HAP-1 (cell line): ENCODE data around the gene PAH.
"Not testable (repeated sequence)": the region's sequence is repeated elsewhere in the genome, so short reads cannot be mapped to it uniquely, and the experiment has no call there.

ENCODE experiments used
- DNase-seq, 2 experiments: peaks; one replicate each; pipeline ENCODE4 v3.0.0-alpha.2; 2016 to 2020; ENCODE audit warnings: low spot score in 2 of 2
- H3K27me3 ChIP-seq: fragments of 250-450 bp; sonication (Bioruptor Pico); 2 replicates; pipeline ENCODE4 v1.5.1; 2020; ENCODE audit warnings: low read depth, mild to moderate bottlenecking, moderate library complexity
- H3K36me3 ChIP-seq: fragments of 250-450 bp; sonication (Bioruptor Pico); replicated peaks from 2 replicates; pipeline ENCODE4 v1.5.1; 2020; ENCODE audit warnings: mild to moderate bottlenecking
- H3K4me1 ChIP-seq: fragments of 250-450 bp; sonication (Bioruptor Pico); 2 replicates; pipeline ENCODE4 v1.5.1; 2020; ENCODE audit warnings: mild to moderate bottlenecking
- H3K4me3 ChIP-seq: fragments of 250-450 bp; sonication (Bioruptor Pico); 2 replicates; pipeline ENCODE4 v1.5.1; 2020; ENCODE audit warnings: mild to moderate bottlenecking, moderate library complexity
- H3K9me3 ChIP-seq: fragments of 250-450 bp; sonication (Bioruptor Pico); 2 replicates; pipeline ENCODE4 v1.5.1; 2020; ENCODE audit warnings: mild to moderate bottlenecking, moderate library complexity
- in situ Hi-C: fragments of 300-500 bp; cut with MboI; formaldehyde crosslinking; loops from 3 replicates; pipeline ENCODE4 v1.14.3; 2020; ENCODE audit warnings: low sequenced_read_pairs, inconsistent platforms, mixed read lengths

Gene PAH

GRCh38 chr12:102865821-102866615, 51.0 kb downstream of the PAH start:
- no peak for DNase-seq
- no peaks in the 10 kb centered on the region for H3K9me3 ChIP-seq
- H3K27me3 ChIP-seq: no peaks in the 10 kb centered on the region
- H3K4me3 ChIP-seq: no peak overlapping the region
- in situ Hi-C loops: no loop called here
- H3K4me1 ChIP-seq: no peaks in the 10 kb centered on the region
- H3K36me3 ChIP-seq: no peaks in the 10 kb centered on the region

GRCh38 chr12:102862486-102862885, 54.6 kb downstream of the PAH start:
- H3K36me3 ChIP-seq: no peaks in the 10 kb centered on the region
- in situ Hi-C loops: no loop called here

GRCh38 chr12:102851246-102851645, 65.8 kb downstream of the PAH start:
- Histone ChIP-seq H3K36me3 (no peaks in the 10 kb centered on the region), H3K4me1 (no peaks in the 10 kb centered on the region), H3K4me3 (no peak overlapping the region), H3K9me3 (no peaks in the 10 kb centered on the region), H3K27me3 (no peaks in the 10 kb centered on the region)
- in situ Hi-C loops: no loop called here
- no peak for DNase-seq

More at GRCh38 chr12:102862486-102862885, 54.6 kb downstream of the PAH start:
- Histone ChIP-seq H3K9me3 (no peaks in the 10 kb centered on the region), H3K4me1 (no peaks in the 10 kb centered on the region), H3K27me3 (no peaks in the 10 kb centered on the region), H3K4me3 (no peak overlapping the region)
- DNase-seq: no peak

GRCh38 chr12:102849722-102850447, 67.2 kb downstream of the PAH start:
- Histone ChIP-seq H3K36me3 (no peaks in the 10 kb centered on the region), H3K27me3 (no peaks in the 10 kb centered on the region), H3K4me1 (no peaks in the 10 kb centered on the region), H3K9me3 (no peaks in the 10 kb centered on the region), H3K4me3 (no peak overlapping the region)
- in situ Hi-C loops: no loop called here
- no peak for DNase-seq

- H3K27me3 ChIP-seq: no peaks in the 10 kb centered on the region
- H3K4me3 ChIP-seq: no peak overlapping the region
- no peaks in the 10 kb centered on the region for H3K9me3 ChIP-seq
- no peaks in the 10 kb centered on the region for H3K36me3 ChIP-seq
- no peaks in the 10 kb centered on the region for H3K4me1 ChIP-seq
- in situ Hi-C loops: no loop called here
- no peak for DNase-seq
Observed at GRCh38 chr12:102848832-102849231, 68.2 kb downstream of the PAH start.

GRCh38 chr12:102847131-102847530, 69.9 kb downstream of the PAH start:
- no peak for DNase-seq
- H3K27me3 ChIP-seq: no peaks in the 10 kb centered on the region
- no peak overlapping the region for H3K4me3 ChIP-seq
- H3K36me3 ChIP-seq: no peaks in the 10 kb centered on the region
- H3K4me1 ChIP-seq: no peaks in the 10 kb centered on the region
- no peaks in the 10 kb centered on the region for H3K9me3 ChIP-seq
- in situ Hi-C loops: no loop called here

- no peaks in the 10 kb centered on the region for H3K4me1 ChIP-seq
- no peaks in the 10 kb centered on the region for H3K36me3 ChIP-seq
- no peaks in the 10 kb centered on the region for H3K9me3 ChIP-seq
- no peak overlapping the region for H3K4me3 ChIP-seq
- DNase-seq: peak in 1 of 2 experiments; percentile 32
- H3K27me3 ChIP-seq: no peaks in the 10 kb centered on the region
- in situ Hi-C loops: no loop called here
Observed at GRCh38 chr12:102833687-102834441, 83.2 kb downstream of the PAH start.

GRCh38 chr12:102832826-102833225, 84.2 kb downstream of the PAH start:
- H3K27me3 ChIP-seq, H3K9me3 ChIP-seq, H3K4me3 ChIP-seq, DNase-seq, in situ Hi-C loops, H3K4me1 ChIP-seq, H3K36me3 ChIP-seq: not testable (repeated sequence)

GRCh38 chr12:102824218-102824835, 92.7 kb downstream of the PAH start:
- H3K4me1 ChIP-seq: no peaks in the 10 kb centered on the region
- H3K27me3 ChIP-seq: no peaks in the 10 kb centered on the region
- no peaks in the 10 kb centered on the region for H3K36me3 ChIP-seq
- no peak overlapping the region for H3K4me3 ChIP-seq
- no peaks in the 10 kb centered on the region for H3K9me3 ChIP-seq
- in situ Hi-C loops: no loop called here
- DNase-seq: peak in 1 of 2 experiments; percentile 64

GRCh38 chr12:102821149-102821548, 95.9 kb downstream of the PAH start:
- no peaks in the 10 kb centered on the region for H3K4me1 ChIP-seq
- DNase-seq: no peak
- no peak overlapping the region for H3K4me3 ChIP-seq
- in situ Hi-C loops: no loop called here
- H3K27me3 ChIP-seq: no peaks in the 10 kb centered on the region
- no peaks in the 10 kb centered on the region for H3K36me3 ChIP-seq
- no peaks in the 10 kb centered on the region for H3K9me3 ChIP-seq

GRCh38 chr12:102816816-102817434, 100.1 kb downstream of the PAH start:
- Histone ChIP-seq H3K4me1 (no peaks in the 10 kb centered on the region), H3K27me3 (no peaks in the 10 kb centered on the region), H3K9me3 (no peaks in the 10 kb centered on the region), H3K4me3 (no peak overlapping the region), H3K36me3 (no peaks in the 10 kb centered on the region)
- in situ Hi-C loops: no loop called here
- peak; percentile 20 to 32 for DNase-seq

GRCh38 chr12:102814691-102815367, 102.2 kb downstream of the PAH start:
- no peaks in the 10 kb centered on the region for H3K36me3 ChIP-seq
- no peaks in the 10 kb centered on the region for H3K27me3 ChIP-seq
- H3K4me3 ChIP-seq: no peak overlapping the region
- H3K9me3 ChIP-seq: no peaks in the 10 kb centered on the region
- H3K4me1 ChIP-seq: no peaks in the 10 kb centered on the region
- DNase-seq: no peak
- in situ Hi-C loops: no loop called here

GRCh38 chr12:102812344-102812743, 104.7 kb downstream of the PAH start:
- no peak for DNase-seq
- no peak overlapping the region for H3K4me3 ChIP-seq
- in situ Hi-C loops: no loop called here
- no peaks in the 10 kb centered on the region for H3K27me3 ChIP-seq
- H3K4me1 ChIP-seq: no peaks in the 10 kb centered on the region
- H3K36me3 ChIP-seq: no peaks in the 10 kb centered on the region
- H3K9me3 ChIP-seq: no peaks in the 10 kb centered on the region
